Stimulated activated naive CD8-positive, alpha-beta T cell treated with anti-CD3 and anti-CD28 coated beads, Interleukin-15, Interleukin-2, amounts not matched to agents 100 U/mL and 50 U/mL, for 24 hours (primary cell): ENCODE measurements around the gene TBX3.

Source experiments
- ATAC-seq: fragments of 150-1000 bp; cut with Tn5 transposase; one replicate; pipeline ENCODE4 v1.10.0; 2021
- DNase-seq: peaks from one replicate; pipeline ENCODE4 v3.0.0; 2021

TBX3 gene

GRCh38 chr12:114668151-114668885, 15.7 kb downstream of the TBX3 start:
- no peak for ATAC-seq
- DNase-seq = peak; percentile 34

GRCh38 chr12:114667669-114668150, 16.3 kb downstream of the TBX3 start:
- DNase-seq = no peak

GRCh38 chr12:114666746-114667668, 17.0 kb downstream of the TBX3 start:
- no peak for DNase-seq
- no peak for ATAC-seq

More at GRCh38 chr12:114667669-114668150, 16.3 kb downstream of the TBX3 start:
- ATAC-seq = no peak

GRCh38 chr12:114665411-114666260, 18.3 kb downstream of the TBX3 start:
- no peak for ATAC-seq
- no peak for DNase-seq

DNA sequence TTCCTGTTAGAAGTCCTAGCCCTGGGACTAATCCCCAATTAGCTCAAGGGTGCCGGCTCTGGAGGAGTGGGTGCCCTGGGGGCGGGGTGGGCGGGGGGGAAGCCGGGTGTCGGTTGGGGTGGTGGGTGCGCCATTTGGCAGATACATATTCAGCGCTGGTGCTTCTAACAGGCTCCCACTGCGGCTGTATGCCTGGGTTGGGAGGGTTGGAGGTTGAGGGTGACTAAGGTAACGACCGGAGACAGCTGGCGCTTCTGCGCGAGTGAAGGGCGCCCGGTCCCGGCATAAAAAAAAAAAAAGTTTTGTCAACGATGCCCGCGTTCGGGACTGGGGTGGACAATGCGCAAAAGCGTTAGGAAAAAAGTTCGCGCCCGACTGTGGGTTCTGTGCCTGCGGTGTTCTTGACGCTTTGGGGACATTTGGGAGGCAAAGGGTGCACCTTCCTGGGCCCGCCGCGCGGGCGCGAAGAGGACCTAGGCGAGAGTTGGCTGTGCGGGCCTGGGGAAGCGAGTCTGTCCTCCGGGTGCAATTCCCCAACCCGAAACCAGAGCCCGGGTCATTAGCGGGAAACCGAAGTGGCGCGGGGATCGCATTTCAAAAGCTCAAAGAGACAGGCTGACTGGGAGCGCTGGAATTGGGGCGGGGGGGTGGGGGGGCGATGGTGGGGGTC, 19.2 kb downstream of the TBX3 start:
- no peak for ATAC-seq
- no peak for DNase-seq

DNA sequence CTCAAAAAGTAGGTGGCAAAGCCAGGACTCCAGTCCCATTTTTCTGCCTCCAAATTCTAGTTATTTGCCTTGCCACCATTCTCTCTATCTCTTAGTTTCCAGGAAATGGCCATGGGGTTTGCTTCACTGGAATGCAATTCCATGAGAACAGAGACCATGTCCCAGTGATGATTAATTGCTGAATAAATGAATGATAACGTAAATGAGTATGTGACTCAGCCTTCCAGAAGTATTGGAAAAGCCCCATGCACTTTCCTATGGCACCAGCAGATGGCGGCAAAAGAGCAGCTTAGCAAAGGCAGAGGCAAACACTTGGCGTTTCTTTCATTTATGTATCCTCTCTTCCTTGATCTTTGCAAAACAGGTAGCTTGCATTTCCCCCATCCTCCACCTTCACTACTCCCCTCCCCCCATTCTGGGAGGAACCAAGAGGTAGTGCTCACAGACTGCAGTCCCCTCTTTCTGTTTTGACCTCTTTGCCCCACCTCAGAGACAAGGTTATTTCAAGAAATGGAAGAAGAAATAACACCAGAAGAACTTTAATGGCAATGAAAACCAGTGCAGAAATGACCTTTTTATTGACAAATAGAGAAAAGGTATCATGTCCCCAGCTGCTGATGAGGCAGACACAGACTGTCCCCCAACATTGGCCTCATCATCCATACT, 21.3 kb downstream of the TBX3 start:
- ATAC-seq (no peak), DNase-seq (peak; percentile 70)

DNA sequence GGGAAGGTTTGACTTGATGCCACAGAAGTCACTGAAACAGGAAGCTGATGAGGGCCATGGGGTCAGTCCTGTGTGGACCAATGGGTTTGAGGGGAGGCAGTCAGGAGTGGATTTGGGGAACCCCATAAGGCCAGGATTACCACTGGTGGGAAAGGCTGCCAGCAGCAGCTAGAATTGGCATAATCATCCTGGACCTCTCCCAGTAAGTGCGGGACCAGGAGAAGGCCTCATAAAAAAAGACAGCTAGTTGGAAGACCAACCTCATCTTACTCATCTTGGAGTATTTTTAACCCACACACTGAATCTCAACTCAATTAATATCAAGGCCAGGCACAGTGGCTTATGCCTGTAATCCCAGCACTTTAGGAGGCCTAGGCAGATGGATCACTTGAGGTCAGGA, 22.7 kb downstream of the TBX3 start:
- DNase-seq = no peak
- ATAC-seq = no peak

- DNase-seq (no peak), ATAC-seq (no peak)
Observed at GRCh38 chr12:114659084-114659483, 24.9 kb downstream of the TBX3 start.

- DNase-seq = no peak
- ATAC-seq = no peak
Observed at GRCh38 chr12:114658002-114658441, 26.0 kb downstream of the TBX3 start.

DNA sequence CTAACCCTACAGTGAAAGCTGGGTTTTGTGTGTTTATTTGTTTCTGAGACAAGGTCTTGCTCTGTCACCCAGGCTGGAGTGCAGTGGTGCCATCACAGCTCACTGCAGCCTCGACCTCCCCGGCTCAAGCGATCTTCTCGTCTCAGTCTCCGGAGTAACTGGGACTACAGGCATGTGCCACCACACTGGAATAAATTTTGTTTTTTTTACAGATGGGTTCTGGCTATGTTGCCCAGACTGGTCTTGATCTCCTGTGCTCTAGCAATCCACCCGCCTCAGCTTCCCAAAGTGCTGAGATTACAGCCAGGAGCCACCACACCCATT, 26.4 kb downstream of the TBX3 start:
- ATAC-seq = no peak
- no peak for DNase-seq

GRCh38 chr12:114656906-114657596, 26.9 kb downstream of the TBX3 start:
- DNase-seq = no peak
- ATAC-seq = no peak

GRCh38 chr12:114655934-114656749, 27.8 kb downstream of the TBX3 start:
- DNase-seq = no peak
- no peak for ATAC-seq

GRCh38 chr12:114649585-114649984, 34.4 kb downstream of the TBX3 start:
- no peak for ATAC-seq
- DNase-seq = no peak

- ATAC-seq (no peak), DNase-seq (no peak)
Observed at GRCh38 chr12:114648711-114649110, 35.3 kb downstream of the TBX3 start.

DNA sequence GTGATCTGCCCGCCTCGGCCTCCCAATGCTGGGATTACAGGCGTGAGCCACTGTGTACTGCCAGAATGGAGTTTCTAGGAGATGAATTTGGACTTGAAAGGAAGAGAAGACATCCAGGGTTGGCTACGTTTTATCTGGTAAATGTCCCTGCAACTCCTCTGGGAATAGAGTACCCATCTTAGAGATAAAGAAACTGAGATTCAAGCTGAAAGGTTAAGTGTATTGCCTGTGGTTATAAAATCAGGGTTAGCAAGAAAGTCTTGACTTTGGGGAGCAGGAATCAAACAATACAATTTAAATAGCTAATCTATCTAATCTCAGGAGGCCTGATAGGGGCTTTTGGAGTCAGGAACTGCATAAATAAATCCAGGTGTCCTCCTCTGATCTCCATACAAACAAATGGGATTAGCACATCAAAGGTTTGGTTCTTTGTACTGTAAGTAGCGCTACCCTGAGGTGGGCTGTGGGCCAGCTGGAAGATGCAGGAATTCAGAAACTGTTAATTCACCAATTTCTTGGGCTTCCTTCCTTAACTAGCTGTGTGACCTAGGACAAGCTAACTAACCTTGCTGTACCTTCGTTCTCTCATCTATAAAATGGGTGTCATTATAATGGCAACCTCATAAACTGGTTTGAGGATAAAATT, 45.1 kb downstream of the TBX3 start:
- DNase-seq (no peak), ATAC-seq (no peak)

- DNase-seq (no peak), ATAC-seq (no peak)
Observed at GRCh38 chr12:114636723-114637480, 47.1 kb downstream of the TBX3 start.

DNA sequence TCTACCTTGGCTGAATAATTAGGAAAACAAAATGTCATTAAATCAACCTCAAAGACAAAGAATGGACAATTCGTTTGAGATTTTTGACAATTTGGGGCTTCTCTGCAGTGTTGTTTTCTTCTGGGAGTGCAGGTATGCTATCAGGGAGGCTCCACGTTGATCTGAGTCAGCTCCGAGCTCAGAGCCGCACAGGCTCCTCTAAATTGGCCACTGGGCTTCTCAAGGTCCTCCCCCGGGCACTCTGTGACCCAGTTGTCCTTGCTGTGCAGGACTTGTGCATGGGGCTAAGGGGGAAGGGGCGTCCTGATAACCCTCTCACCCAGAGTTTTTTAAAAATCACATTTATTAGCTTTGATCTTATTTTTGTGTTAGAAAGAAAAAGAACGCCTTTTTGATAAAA, 52.7 kb downstream of the TBX3 start:
- DNase-seq = no peak
- ATAC-seq = no peak

DNA sequence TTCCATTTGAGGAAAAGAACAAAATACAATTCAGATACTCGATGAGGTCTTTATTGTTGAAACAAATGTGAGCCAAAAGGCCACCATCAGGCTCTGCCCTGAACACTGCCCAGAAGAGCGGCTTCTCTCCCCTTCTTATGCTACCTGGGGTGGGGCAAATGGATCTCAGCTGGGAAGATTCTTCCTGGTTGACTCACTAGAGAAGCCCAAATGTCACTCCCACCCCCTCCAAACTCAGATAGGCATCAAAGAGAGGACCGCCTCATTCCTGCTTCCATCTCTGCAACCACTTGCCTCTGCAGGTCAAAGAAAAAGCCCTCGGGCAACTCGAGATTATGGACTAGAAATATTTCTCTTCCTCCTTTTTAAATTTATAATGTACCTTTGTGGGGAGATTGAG, 55.8 kb downstream of the TBX3 start:
- ATAC-seq = no peak
- DNase-seq = no peak
